Fibroblast of skin of left biceps (primary cell): ENCODE measurements around the gene SRRM2.

Experiments used
- DNase-seq, 2 experiments: peaks; one replicate each; pipeline ENCODE4 v3.0.0-alpha.2; 2013; ENCODE audit warnings: low read depth in 2 of 2

Gene SRRM2

DNA sequence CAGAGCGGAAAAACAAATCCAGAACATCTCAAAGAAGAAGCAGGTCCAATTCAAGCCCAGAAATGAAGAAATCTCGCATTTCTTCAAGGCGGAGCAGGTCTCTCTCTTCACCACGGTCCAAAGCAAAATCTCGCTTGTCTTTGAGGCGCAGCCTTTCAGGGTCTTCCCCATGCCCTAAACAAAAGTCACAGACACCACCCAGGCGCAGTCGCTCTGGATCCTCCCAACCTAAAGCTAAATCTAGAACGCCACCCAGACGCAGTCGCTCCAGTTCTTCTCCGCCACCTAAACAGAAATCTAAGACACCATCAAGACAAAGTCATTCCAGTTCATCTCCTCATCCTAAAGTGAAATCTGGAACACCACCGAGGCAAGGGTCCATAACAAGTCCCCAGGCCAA, 10.3 kb downstream of the SRRM2 start:
- DNase-seq, result no peak

GRCh38 chr16:2763173-2763572, 10.7 kb downstream of the SRRM2 start:
- no peak for DNase-seq

GRCh38 chr16:2764718-2765117, 12.3 kb downstream of the SRRM2 start:
- DNase-seq, result no peak

DNA sequence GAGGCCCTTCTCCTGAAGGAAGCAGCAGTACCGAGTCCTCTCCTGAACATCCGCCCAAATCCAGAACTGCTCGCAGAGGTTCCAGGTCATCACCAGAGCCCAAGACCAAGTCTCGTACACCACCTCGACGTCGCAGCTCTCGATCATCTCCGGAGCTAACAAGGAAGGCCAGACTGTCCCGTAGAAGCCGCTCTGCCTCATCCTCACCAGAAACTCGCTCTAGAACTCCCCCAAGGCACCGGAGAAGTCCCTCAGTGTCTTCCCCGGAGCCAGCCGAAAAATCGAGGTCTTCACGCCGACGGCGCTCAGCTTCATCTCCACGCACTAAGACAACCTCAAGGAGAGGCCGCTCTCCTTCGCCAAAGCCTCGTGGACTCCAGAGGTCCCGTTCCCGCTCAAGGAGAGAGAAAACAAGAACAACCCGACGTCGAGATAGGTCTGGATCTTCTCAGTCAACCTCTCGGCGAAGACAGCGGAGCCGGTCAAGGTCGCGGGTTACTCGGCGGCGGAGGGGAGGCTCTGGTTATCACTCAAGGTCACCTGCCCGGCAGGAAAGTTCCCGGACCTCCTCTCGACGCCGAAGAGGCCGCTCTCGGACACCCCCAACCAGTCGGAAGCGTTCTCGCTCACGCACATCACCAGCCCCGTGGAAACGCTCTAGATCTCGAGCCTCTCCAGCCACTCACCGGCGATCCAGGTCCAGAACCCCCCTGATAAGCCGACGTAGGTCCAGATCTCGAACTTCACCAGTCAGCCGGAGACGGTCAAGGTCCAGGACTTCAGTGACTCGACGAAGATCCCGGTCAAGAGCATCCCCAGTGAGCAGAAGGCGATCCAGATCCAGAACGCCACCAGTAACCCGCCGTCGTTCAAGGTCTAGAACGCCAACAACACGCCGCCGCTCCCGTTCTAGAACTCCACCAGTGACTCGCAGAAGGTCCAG, 13.3 kb downstream of the SRRM2 start:
- no peak for DNase-seq

DNA sequence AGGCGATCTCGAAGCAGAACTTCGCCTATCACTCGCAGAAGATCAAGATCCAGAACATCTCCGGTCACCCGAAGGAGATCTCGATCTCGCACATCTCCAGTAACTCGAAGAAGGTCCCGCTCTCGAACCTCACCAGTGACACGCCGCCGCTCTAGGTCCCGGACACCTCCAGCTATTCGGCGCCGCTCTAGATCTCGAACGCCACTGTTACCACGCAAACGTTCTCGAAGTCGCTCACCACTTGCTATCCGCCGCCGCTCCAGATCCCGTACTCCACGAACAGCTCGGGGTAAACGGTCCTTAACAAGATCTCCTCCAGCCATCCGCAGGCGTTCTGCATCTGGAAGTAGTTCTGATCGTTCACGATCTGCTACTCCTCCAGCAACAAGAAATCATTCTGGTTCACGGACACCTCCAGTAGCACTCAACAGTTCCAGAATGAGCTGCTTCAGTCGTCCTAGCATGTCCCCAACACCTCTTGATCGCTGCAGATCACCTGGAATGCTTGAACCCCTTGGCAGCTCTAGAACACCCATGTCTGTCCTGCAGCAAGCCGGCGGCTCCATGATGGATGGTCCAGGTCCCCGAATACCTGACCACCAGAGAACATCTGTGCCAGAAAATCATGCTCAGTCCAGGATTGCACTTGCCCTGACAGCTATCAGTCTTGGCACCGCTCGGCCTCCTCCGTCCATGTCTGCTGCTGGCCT, 14.1 kb downstream of the SRRM2 start:
- no peak for DNase-seq

DNA sequence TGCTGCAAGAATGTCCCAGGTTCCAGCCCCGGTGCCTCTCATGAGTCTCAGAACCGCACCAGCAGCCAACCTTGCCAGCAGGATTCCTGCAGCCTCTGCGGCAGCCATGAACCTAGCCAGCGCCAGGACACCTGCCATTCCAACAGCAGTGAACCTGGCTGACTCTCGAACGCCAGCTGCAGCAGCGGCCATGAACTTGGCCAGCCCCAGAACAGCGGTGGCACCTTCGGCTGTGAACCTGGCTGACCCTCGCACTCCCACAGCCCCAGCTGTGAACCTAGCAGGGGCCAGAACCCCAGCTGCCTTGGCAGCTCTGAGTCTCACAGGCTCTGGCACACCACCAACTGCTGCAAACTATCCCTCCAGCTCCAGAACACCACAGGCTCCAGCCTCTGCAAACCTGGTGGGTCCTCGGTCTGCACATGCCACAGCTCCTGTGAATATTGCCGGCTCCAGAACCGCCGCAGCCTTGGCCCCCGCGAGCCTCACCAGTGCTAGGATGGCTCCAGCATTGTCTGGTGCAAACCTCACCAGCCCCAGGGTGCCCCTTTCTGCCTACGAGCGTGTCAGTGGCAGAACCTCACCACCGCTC, 14.8 kb downstream of the SRRM2 start:
- no peak for DNase-seq

DNA sequence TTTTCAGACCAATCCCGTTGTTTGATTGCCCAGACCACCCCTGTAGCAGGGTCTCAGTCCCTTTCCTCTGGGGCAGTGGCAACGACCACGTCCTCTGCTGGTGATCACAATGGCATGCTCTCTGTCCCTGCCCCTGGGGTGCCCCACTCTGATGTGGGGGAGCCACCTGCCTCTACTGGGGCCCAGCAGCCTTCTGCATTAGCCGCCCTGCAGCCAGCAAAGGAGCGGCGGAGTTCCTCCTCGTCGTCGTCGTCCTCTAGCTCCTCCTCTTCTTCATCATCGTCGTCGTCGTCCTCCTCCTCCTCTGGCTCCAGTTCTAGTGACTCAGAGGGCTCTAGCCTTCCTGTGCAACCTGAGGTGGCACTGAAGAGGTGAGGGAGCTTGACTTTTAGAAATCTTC, 15.5 kb downstream of the SRRM2 start:
- DNase-seq, result no peak

DNA sequence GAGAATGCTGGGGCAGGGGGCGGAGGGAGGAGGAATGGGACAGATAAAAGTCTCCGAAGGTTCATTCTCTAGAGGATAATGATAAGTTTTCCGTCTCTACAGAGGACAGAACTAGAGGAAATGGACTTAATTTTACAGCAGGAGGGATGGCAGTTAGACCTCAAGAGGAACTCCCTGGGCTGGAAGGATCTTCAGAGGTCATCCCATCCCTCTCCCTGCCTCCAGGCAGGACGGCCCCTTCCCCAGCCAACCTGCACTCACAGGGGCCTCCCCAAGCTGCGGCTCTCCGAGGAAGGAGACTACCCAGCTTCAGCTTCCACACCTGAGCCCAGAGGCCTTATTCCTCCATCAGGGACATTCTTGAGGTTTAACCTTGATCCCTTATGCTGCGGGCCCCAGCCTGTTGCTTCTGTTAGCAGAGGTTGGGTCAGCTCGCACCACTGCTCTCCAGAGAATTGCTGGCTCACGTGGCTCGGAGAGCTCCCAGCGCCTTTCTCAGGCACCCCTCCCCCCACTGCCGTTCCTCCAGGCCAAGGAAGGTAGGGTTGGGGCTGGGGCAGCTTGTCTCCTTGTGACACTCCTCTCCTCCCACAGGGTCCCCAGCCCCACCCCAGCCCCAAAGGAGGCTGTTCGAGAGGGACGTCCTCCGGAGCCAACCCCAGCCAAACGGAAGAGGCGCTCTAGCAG, 16.1 kb downstream of the SRRM2 start:
- DNase-seq, result no peak

DNA sequence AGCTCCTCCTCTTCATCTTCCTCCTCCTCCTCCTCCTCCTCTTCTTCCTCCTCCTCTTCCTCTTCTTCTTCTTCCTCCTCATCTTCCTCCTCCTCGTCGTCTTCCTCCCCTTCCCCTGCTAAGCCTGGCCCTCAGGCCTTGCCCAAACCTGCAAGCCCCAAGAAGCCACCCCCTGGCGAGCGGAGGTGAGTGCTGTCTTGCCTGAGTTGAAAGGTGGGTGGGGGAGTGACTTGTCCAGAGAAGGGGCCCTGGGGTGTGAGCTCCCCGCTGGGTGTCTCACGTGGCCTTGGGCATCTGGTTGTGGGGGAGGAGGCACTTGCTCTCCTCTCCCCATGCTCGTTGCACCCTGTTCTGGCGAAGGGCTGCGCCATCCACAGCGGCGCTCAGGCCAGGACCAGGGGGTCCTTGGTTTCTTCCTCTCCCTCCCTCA, 16.7 kb downstream of the SRRM2 start:
- no peak for DNase-seq

GRCh38 chr16:2769675-2770056, 17.2 kb downstream of the SRRM2 start:
- no peak for DNase-seq

GRCh38 chr16:2770057-2770951, 17.9 kb downstream of the SRRM2 start:
- DNase-seq, result no peak

GRCh38 chr16:2771496-2772402, 19.3 kb downstream of the SRRM2 start:
- DNase-seq, result no peak

- DNase-seq, result no peak
These were observed 20.9 kb downstream of the SRRM2 start for GRCh38 chr16:2773188-2773968.

DNA sequence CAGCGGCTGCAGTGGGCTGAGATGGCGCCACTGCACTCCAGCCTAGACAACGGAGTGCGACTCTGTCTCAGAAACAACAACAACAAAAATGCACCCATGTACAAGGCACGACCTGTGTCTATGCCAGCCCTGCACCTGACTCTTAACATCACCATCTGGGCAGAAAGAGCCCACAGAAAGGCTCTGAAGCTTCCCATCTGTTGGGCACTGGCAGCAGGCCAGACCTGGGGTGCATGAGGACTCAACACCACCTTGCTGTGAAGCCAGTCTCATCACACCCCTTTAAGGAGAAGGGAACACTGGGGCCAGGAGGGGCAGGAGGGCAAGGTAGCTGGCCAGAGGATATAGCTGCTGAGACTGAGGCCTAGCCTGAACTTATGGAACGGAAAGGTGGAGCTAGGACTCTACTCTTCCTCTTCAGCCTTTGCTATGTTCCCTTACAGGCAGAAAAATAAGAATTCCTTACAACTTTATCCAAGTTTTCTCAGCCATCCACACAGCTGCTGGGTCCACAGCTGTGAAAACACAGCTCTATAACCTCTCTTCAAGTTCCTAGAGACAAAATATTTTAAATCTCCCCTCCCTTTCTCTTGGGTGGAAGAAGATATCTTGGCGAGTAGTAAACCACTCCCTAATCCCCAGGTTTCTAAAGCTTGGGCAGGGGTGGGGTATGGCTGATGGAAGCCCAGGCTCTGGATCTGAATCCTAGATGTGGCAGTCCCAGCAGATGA, 21.9 kb downstream of the SRRM2 start:
- no peak for DNase-seq

- DNase-seq, result no peak
These were observed 22.8 kb downstream of the SRRM2 start for GRCh38 chr16:2775131-2775716.

DNA sequence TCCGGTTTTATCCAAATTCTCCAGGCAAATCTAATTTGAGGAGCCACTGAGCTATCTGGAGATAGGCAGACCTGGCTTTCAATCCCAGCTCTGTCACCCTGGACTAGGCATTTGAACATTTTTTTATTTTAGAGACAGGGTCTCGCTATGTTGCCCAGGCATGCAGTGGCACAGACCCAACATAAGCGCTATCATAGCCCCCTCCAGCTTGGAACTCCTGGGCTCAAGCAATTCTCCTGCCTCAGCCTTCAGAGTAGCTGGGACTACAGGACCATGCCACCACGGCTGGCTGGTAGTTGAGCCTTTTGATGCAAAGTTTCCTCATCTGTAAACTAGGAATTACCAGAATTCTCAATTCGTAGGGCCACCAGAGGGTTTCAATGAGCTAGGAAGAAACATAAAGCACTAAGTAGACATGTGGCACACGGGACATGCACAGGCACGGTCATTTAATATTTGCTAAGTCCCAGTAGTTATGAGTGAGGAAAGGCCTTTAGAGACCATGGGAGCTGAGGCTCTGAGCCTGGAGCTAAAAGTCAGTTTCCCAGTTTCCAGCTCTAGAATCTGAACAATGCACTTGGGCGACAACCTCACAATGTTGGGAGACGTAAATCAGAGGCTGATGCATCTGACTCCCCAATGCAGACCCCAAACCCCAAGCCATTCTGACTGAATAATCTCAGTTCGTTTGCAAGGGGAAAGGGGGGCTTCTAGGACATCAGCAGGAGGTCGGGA, 23.5 kb downstream of the SRRM2 start:
- no peak for DNase-seq

DNA sequence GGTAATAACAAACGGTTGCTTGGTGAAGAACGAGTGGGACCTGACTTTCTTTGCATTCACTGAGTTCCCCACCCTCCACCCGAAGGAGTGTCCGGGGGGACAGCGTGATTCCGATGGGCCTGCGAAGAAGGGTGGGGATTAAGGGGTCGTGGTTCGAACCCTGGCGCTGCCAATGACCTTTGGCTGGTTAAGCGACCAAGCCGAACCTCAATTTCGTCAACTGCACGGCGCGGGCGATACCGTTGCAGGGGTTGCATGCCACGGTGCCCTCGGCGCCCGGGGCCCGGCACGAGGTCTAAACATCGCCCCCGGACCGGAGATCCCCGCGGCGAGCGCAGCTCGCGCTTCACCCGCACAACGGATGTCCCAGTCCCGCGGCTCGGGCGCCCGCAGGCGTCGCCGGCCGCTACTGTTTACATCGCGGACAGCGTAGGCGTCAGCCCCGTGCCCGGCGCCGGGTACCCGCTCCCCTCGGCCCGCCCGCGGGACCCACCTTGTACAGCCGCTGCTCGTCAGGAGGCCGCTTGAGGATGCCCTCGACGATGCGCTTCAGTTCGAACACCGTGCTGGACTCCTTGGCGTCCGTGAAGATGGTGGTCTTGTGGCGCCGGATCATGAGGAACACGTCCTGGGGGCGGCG, 24.2 kb downstream of the SRRM2 start:
- DNase-seq, result no peak
